Measurements from ENCODE around the gene UBE2S.

DNA sequence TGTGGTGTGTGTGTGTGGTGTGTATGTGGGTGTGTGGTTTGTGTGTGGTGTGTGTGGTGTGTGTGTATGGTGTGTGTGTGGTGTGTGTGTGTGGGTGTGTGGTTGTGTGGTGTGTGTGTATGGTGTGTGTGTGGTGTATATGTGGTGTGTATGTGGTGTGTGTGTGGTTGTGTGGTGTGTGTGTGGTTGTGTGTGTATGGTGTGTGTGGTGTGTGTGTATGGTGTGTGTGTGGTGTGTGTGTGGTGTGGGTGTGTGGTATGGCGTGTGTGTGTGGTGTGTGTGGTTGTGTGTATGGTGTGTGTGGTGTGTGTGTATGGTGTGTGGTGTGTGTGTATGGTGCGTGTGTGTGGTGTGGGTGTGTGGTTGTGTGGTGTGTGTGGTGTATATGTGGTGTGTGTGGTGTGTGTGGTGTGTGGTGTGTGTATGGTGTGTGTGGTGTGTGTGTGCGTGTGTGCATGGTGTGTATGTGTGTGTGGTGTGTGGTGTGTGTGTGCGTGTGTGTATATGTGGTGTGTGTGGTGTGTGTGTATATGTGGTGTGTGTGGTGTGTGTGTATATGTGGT, 26.9 kb upstream of the UBE2S start:
- TF ChIP-seq, protein P1, sequence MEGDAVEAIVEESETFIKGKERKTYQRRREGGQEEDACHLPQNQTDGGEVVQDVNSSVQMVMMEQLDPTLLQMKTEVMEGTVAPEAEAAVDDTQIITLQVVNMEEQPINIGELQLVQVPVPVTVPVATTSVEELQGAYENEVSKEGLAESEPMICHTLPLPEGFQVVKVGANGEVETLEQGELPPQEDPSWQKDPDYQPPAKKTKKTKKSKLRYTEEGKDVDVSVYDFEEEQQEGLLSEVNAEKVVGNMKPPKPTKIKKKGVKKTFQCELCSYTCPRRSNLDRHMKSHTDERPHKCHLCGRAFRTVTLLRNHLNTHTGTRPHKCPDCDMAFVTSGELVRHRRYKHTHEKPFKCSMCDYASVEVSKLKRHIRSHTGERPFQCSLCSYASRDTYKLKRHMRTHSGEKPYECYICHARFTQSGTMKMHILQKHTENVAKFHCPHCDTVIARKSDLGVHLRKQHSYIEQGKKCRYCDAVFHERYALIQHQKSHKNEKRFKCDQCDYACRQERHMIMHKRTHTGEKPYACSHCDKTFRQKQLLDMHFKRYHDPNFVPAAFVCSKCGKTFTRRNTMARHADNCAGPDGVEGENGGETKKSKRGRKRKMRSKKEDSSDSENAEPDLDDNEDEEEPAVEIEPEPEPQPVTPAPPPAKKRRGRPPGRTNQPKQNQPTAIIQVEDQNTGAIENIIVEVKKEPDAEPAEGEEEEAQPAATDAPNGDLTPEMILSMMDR (IDR thresholded peaks at IDR 0.05) = no peak
- TF ChIP-seq POLR2A (IDR thresholded peaks at IDR 0.05) = no peak
